Neural cell (in vitro differentiated cells): ENCODE data around the gene FLACC1.

Source experiments
- MXI1 ChIP-seq: fragments of 450-650 bp; conservative IDR thresholded peaks from 2 replicates; pipeline ENCODE4 v1.6.1; 2014; ENCODE audit warnings: antibody characterized with exemption, mild to moderate bottlenecking; ENCODE audit not compliant: poor library complexity, severe bottlenecking
- POLR2AphosphoS5 ChIP-seq: IDR thresholded peaks from 2 replicates; pipeline ENCODE4 v1.6.1; 2012

- TF ChIP-seq POLR2AphosphoS5 (no peak), MXI1 (no peak)
These were observed 4.1 kb upstream of the FLACC1 start for GRCh38 chr2:201361078-201361733.
